Large intestine (tissue), 3 donors: ENCODE data around the gene CERT1. TPM values are rescaled to one million over a fixed set of nuclear protein-coding genes. Genes with fewer than 3 reads are reported as not detected.

Experiments used
- DNase-seq, 2 donors: peaks; one replicate each; pipeline versions ENCODE4 v3.0.0 to v3.0.0-alpha.2; 2013
- H3K27ac ChIP-seq: one replicate; pipeline ENCODE4 v1.5.1; 2013; ENCODE audit warnings: low read length
- H3K27me3 ChIP-seq: 2 replicates; pipeline ENCODE4 v1.6.1; 2013; ENCODE audit warnings: low read length; ENCODE audit not compliant: control insufficient read depth, insufficient read depth
- H3K36me3 ChIP-seq: 2 replicates; pipeline ENCODE4 v1.6.1; 2013; ENCODE audit warnings: low read length; ENCODE audit not compliant: control insufficient read depth, insufficient read depth
- H3K4me1 ChIP-seq: one replicate; pipeline ENCODE4 v1.6.1; 2013; ENCODE audit warnings: low read length; ENCODE audit not compliant: control insufficient read depth, insufficient read depth
- H3K4me3 ChIP-seq: one replicate; pipeline ENCODE4 v1.5.1; 2013; ENCODE audit warnings: low read length
- H3K9me3 ChIP-seq: one replicate; pipeline ENCODE4 v1.6.1; 2013; ENCODE audit warnings: mild to moderate bottlenecking, low read depth, low read length, moderate library complexity; ENCODE audit not compliant: control insufficient read depth
- WGBS: methylation state at CpG from one replicate; pipeline ENCODE4 v1.1.5; 2013; ENCODE audit warnings: low lambda C conversion rate; ENCODE audit not compliant: insufficient coverage; 5-methylcytosine and 5-hydroxymethylcytosine counted together
- polyA plus RNA-seq: library from polyadenylated mRNA; unstranded; fragments of 120-200 nt; gene quantifications from one replicate; pipeline ENCODE4 v1.2.1, GENCODE V29; 2013

CERT1 gene
- polyA plus RNA-seq, 1 donor, result 50.3 TPM

- H3K36me3 ChIP-seq, result peaks cover 38% of the 10 kb centered on the region
- no peak overlapping the region for H3K27ac ChIP-seq
- no peaks in the 10 kb centered on the region for H3K9me3 ChIP-seq
- H3K4me3 ChIP-seq, result no peak overlapping the region
- no CpG with 5 or more reads among the region's 4 CpGs for WGBS
- DNase-seq, result no peak
- H3K4me1 ChIP-seq, result no peaks in the 10 kb centered on the region
- H3K27me3 ChIP-seq, result no peaks in the 10 kb centered on the region
Measured at GRCh38 chr5:75362474-75362975, 148.9 kb downstream of the CERT1 start.

- Histone ChIP-seq H3K27me3 (no peaks in the 10 kb centered on the region), H3K36me3 (peaks cover 48% of the 10 kb centered on the region), H3K9me3 (no peaks in the 10 kb centered on the region), H3K4me1 (no peaks in the 10 kb centered on the region), H3K4me3 (no peak overlapping the region), H3K27ac (no peak overlapping the region)
- WGBS, result no CpG with 5 or more reads among the region's 4 CpGs
- no peak for DNase-seq
Measured at GRCh38 chr5:75361310-75361709, 150.1 kb downstream of the CERT1 start.

- Histone ChIP-seq H3K9me3 (no peaks in the 10 kb centered on the region), H3K27me3 (no peaks in the 10 kb centered on the region), H3K27ac (no peak overlapping the region), H3K36me3 (peaks cover 65% of the 10 kb centered on the region), H3K4me1 (no peaks in the 10 kb centered on the region), H3K4me3 (no peak overlapping the region)
- WGBS, result 100% methylated on average over 2 of the region's 3 CpGs
- no peak for DNase-seq
Measured at GRCh38 chr5:75358117-75358516, 153.3 kb downstream of the CERT1 start.

- 95% methylated on average over 7 of the region's 7 CpGs for WGBS
- Histone ChIP-seq H3K4me1 (no peaks in the 10 kb centered on the region), H3K4me3 (no peak overlapping the region), H3K36me3 (peaks cover 66% of the 10 kb centered on the region), H3K9me3 (no peaks in the 10 kb centered on the region), H3K27me3 (no peaks in the 10 kb centered on the region), H3K27ac (no peak overlapping the region)
- DNase-seq, result no peak
Measured at GRCh38 chr5:75356719-75357118, 154.7 kb downstream of the CERT1 start.

- Histone ChIP-seq H3K4me3 (no peak overlapping the region), H3K36me3 (peaks cover 73% of the 10 kb centered on the region), H3K27ac (no peak overlapping the region), H3K4me1 (no peaks in the 10 kb centered on the region), H3K27me3 (no peaks in the 10 kb centered on the region), H3K9me3 (no peaks in the 10 kb centered on the region)
- no CpG with 5 or more reads among the region's 6 CpGs for WGBS
- DNase-seq, result no peak
Measured at GRCh38 chr5:75355236-75355635, 156.2 kb downstream of the CERT1 start.

GRCh38 chr5:75351139-75351926, 160.1 kb downstream of the CERT1 start:
- WGBS, result 100% methylated on average over 4 of the region's 7 CpGs
- DNase-seq, result no peak
- peaks cover 68% of the 10 kb centered on the region for H3K36me3 ChIP-seq

GRCh38 chr5:75349663-75350062, 161.8 kb downstream of the CERT1 start:
- WGBS, result 92% methylated on average over 2 of the region's 2 CpGs
- H3K36me3 ChIP-seq, result peaks cover 65% of the 10 kb centered on the region
- no peaks in the 10 kb centered on the region for H3K9me3 ChIP-seq
- H3K27ac ChIP-seq, result no peak overlapping the region
- no peak overlapping the region for H3K4me3 ChIP-seq
- H3K27me3 ChIP-seq, result no peaks in the 10 kb centered on the region
- DNase-seq, result no peak
- no peaks in the 10 kb centered on the region for H3K4me1 ChIP-seq

More at GRCh38 chr5:75351139-75351926, 160.1 kb downstream of the CERT1 start:
- Histone ChIP-seq H3K27me3 (no peaks in the 10 kb centered on the region), H3K4me3 (no peak overlapping the region), H3K9me3 (no peaks in the 10 kb centered on the region), H3K4me1 (no peaks in the 10 kb centered on the region), H3K27ac (no peak overlapping the region)

GRCh38 chr5:75348241-75348640, 163.2 kb downstream of the CERT1 start:
- H3K36me3 ChIP-seq, result peaks cover 62% of the 10 kb centered on the region
- H3K4me1 ChIP-seq, result no peaks in the 10 kb centered on the region
- 96% methylated on average over 3 of the region's 3 CpGs for WGBS
- no peaks in the 10 kb centered on the region for H3K27me3 ChIP-seq
- no peaks in the 10 kb centered on the region for H3K9me3 ChIP-seq
- no peak overlapping the region for H3K4me3 ChIP-seq
- H3K27ac ChIP-seq, result no peak overlapping the region
- no peak for DNase-seq

- Histone ChIP-seq H3K27me3 (no peaks in the 10 kb centered on the region), H3K4me3 (no peak overlapping the region), H3K4me1 (peaks cover 5% of the 10 kb centered on the region), H3K27ac (no peak overlapping the region), H3K9me3 (no peaks in the 10 kb centered on the region), H3K36me3 (peaks cover 28% of the 10 kb centered on the region)
- WGBS, result 83% methylated on average over 1 of the region's 4 CpGs
- DNase-seq, result no peak
Measured at GRCh38 chr5:75342836-75343235, 168.6 kb downstream of the CERT1 start.

GRCh38 chr5:75341934-75342333, 169.5 kb downstream of the CERT1 start:
- no peak for DNase-seq
- H3K9me3 ChIP-seq, result no peaks in the 10 kb centered on the region
- H3K27ac ChIP-seq, result no peak overlapping the region
- whole genome bisulfite sequencing, result 80% methylated on average over 1 of the region's 1 CpG
- no peak overlapping the region for H3K4me3 ChIP-seq
- peaks cover 19% of the 10 kb centered on the region for H3K36me3 ChIP-seq
- H3K4me1 ChIP-seq, result peaks cover 5% of the 10 kb centered on the region
- H3K27me3 ChIP-seq, result no peaks in the 10 kb centered on the region
